ENCODE data around the gene PPP1R15B.

Gene PPP1R15B

DNA sequence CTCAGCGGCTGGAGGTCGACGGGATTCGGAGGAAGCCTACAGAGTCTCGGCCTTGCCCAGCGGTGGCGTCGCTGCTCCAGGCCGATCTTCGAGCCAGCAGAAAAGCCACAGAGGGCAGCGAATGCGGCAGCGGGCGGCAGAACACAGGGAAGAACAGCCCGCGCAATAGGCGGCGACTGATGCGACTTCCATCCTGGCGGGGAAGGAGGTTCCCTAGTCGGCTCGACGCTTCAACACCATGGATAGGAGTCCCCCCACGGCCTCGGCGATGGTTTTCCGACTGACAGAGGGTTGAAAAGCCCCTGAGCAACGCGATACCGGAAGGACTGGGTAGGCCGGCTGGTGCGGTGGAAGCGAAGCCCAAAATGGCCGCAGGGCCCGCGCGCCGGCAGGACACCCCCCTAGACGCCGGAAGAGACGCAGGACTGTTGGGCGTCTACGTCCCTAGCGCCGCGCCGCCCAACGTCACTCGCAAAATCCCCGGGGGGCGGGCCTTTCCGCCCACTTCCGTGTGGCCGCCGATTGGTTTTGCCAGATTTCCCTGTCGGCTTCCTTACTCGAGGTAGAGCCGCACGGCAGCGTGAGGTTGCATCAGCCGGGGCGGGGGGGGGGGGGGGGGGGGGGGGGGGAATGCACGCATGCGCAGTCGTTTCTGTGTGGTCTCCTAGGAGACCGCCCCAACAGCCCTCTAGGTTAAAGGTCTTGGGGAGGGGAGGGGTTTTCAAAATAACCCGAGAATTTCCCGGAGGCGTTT lies at the start of gene PPP1R15B:
PPP1R15B (minus strand) TSS at position 367 of the 754 bp plus-strand sequence. CDS start 406 bp downstream, outside the sequence.
- TF ChIP-seq, protein P1, sequence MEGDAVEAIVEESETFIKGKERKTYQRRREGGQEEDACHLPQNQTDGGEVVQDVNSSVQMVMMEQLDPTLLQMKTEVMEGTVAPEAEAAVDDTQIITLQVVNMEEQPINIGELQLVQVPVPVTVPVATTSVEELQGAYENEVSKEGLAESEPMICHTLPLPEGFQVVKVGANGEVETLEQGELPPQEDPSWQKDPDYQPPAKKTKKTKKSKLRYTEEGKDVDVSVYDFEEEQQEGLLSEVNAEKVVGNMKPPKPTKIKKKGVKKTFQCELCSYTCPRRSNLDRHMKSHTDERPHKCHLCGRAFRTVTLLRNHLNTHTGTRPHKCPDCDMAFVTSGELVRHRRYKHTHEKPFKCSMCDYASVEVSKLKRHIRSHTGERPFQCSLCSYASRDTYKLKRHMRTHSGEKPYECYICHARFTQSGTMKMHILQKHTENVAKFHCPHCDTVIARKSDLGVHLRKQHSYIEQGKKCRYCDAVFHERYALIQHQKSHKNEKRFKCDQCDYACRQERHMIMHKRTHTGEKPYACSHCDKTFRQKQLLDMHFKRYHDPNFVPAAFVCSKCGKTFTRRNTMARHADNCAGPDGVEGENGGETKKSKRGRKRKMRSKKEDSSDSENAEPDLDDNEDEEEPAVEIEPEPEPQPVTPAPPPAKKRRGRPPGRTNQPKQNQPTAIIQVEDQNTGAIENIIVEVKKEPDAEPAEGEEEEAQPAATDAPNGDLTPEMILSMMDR (IDR thresholded peaks at IDR 0.05; ENCODE audit: extremely low read depth, missing control alignments) = no peak
- DNase-seq (ENCODE audit: low spot score) = peak; percentile 92

DNA sequence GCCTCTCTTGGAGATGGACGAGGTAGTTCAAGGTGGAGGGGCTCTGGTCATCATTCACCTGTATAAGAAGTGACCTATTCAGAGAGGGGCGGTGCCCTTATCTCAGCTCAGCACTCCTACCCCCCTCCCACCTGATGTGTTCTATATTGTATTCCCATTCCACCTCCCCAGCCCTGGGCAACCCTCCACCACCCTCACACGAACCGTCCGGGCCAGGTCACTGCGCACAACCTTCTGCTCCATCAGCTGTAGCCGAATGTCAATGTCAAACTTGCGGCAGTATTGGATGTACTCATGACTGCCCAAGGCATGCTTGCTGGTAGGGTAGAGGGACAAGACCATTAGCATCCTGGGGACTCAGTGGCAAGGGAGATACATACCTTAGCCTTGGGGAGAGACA lies 48.7 kb upstream of the PPP1R15B start:
- TF ChIP-seq, protein P1 (IDR thresholded peaks at IDR 0.05; ENCODE audit: extremely low read depth, missing control alignments) = no peak
- DNase-seq (ENCODE audit: low spot score) = no peak

DNA sequence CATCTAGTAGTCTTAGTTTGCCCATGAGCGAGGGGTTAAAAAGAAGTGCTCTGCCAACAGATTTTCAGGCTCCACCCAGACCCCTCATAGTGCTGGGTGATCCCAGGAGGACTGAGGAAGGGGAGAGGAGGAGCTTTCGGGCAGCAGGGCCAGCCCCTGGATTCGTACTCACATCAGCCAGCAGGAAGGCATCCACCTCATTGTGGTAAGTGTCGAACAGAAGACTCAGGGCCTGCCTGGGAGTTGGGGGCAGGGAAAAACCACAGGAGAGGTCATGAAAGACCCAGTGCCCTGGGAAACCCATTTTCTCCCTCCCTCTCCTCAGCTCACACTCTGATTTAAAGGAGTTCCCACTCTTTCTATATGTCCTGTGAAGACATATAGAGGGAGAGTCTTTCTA lies 48.1 kb upstream of the PPP1R15B start:
- no peak for DNase-seq (ENCODE audit: low spot score)
- TF ChIP-seq, protein P1 (IDR thresholded peaks at IDR 0.05; ENCODE audit: extremely low read depth, missing control alignments) = no peak

DNA sequence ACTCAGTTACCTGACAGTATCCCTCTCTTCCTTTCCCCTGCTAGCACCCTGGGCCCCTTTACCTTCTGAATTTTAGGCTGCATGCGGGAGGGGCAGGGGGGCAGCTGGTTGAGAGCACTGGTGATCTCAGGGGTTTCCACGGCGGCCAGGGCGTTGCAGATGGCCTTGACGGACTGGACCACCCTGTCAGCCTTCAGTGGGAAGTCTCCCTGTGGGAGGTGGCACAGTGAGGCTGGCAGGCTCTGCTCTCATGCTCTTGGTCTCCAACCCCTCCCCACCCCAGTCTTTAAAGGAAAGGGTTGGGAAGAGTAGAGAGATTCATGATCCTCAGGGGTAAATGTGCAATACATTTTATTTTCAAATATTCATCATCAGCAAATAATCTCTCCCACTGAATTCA lies 46.0 kb upstream of the PPP1R15B start:
- TF ChIP-seq, protein P1 (IDR thresholded peaks at IDR 0.05; ENCODE audit: extremely low read depth, missing control alignments) = no peak
- DNase-seq (ENCODE audit: low spot score) = no peak

DNA sequence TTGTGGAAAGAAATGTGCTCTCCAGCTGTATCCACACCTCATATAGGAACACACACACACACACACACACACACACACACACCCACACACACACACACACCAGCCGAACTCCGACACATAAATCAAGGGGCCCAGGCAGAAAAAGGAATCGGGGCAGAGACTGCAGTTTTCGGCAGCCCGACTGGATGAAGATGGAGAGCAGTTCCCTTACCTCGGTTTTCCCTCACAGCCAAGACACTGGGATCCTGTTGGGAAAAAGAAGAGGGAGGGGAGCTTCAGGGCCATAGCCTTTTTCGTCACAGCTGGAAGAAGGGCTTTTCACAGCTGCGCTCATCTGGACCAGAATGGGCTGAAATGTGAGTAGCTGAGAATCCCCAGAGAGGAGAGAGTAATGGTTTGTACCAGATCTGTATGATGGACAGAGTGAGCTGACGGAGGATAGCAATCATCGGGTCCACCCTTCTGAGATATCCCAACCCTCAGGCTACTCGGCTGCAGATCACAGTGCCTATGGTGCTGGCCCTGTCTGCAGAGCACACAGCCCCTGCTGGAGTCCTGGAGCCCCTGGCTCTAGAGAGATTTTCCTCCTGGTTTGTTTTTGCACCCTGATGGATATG lies 45.3 kb upstream of the PPP1R15B start:
- DNase-seq (ENCODE audit: low spot score) = no peak
- TF ChIP-seq, protein P1 (IDR thresholded peaks at IDR 0.05; ENCODE audit: extremely low read depth, missing control alignments) = no peak

DNA sequence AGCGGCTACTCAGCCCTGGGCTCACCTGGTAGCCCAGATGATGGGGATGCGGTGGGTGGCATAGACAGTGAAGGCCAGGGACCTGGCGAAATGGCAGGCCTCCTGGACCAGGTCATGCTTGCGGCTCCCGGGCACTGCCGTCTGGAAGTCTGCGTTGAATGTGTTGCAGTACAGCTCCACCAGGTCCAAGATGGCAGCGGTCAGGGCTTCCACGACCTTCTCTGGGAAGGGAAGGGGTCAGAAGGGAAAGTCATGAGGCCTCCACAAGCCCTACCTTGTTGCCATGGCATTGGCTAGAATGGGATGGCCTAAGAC lies 44.2 kb upstream of the PPP1R15B start:
- TF ChIP-seq, protein P1 (IDR thresholded peaks at IDR 0.05; ENCODE audit: extremely low read depth, missing control alignments) = no peak
- no peak for DNase-seq (ENCODE audit: low spot score)

DNA sequence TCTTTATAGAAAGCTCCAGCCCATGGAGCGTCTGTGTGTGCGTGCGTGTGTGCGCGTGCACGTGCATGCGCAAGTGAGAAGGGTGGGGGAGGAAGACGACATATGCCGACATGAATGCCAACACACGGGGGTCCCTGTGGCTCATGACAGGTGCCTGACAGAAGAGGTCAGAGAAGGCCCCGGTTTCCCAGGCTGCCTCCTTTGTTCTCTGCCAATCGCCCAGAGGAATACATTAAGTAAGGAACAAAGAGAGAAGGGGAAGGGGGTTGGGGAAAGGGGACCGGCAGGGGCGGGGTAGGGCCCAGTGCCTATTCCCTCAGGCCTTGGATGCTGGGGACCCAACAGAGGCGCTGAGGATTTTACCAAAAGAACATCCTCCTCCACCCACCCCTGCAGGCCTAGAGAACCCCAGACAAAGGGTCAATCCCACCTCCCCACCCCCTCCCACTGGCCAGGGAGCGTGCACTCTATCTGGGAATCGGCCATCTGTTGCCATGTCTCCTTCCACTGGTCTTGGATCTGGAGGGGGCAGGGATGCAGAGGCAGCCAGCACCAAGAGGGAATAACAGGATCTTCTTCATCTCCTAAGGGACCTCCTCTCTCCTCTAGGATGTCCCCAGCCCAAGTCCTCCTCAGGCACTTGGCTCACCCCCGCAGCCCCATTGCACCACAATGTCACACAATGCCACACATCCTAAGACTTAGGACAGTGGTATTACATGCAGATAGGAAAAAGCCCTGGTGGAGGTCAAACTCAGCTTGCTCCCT lies 43.6 kb upstream of the PPP1R15B start:
- TF ChIP-seq, protein P1 (IDR thresholded peaks at IDR 0.05; ENCODE audit: extremely low read depth, missing control alignments) = no peak
- no peak for DNase-seq (ENCODE audit: low spot score)
